ENCODE results near the gene TPGS1. TPM values are rescaled to one million over a fixed set of nuclear protein-coding genes. Genes with fewer than 3 reads are reported as not detected.

The TPGS1 gene
- total RNA-seq, 1 donor from 2014 or later, result 18.0 TPM

DNA sequence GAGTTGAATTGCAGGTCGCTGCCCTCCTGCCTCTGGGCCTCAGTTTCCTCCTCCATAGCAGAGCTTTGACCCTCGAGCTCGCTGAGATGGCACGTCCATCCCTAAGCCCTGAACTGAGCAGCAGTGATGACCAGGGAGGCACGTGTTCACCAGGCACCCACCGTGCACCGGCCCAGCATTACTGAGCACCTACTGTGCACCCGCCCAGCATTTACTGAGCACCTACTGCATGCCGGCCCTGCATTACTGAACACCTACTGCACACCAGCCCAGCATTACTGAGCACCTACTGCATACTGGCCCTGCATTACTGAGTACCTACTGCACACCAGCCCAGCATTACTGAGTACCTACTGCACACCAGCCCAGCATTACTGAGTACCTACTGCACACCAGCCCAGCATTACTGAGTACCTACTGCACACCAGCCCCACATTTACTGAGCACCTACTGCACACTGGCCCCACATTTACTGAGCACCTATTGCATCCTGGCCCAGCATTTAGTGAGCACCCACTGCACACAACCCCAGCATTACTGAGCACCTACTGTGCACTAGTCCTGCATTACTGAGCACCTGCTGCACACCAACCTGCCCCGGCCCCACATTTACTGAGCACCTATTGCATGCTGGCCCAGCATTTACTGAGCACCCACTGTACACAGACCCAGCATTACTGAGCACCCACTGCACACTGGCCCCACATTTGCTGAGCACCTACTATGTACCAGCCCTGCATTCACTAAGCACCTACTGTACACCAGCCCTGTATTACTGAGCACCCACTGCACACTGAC is 6.3 kb downstream of the TPGS1 start:
- TF ChIP-seq CTCF (IDR thresholded peaks at IDR 0.05; ENCODE audit: unreplicated experiment), result no peak
- H3K36me3 Mint-ChIP-seq (ENCODE audit: low read depth, unreplicated experiment), result peaks cover 20% of the 10 kb centered on the region
- no peak for DNase-seq (ENCODE audit: low spot score)
- peaks cover 18% of the 10 kb centered on the region for H3K4me1 Mint-ChIP-seq (ENCODE audit: unreplicated experiment)
- H3K27me3 Mint-ChIP-seq (ENCODE audit: unreplicated experiment), result peaks cover 16% of the 10 kb centered on the region
- peak overlapping the region; percentile 56 for H3K4me3 Mint-ChIP-seq (ENCODE audit: unreplicated experiment)
- no peaks in the 10 kb centered on the region for H3K9me3 Mint-ChIP-seq (ENCODE audit: unreplicated experiment)
- no peak overlapping the region for H3K27ac Mint-ChIP-seq (ENCODE audit: unreplicated experiment)

GRCh38 chr19:514166-514663 is 6.9 kb downstream of the TPGS1 start:
- peak overlapping the region; percentile 56 for H3K4me3 Mint-ChIP-seq (ENCODE audit: unreplicated experiment)
- no peaks in the 10 kb centered on the region for H3K9me3 Mint-ChIP-seq (ENCODE audit: unreplicated experiment)
- H3K27ac Mint-ChIP-seq (ENCODE audit: unreplicated experiment), result peak overlapping the region; percentile 22
- TF ChIP-seq CTCF (IDR thresholded peaks at IDR 0.05; ENCODE audit: unreplicated experiment), result no peak
- peaks cover 17% of the 10 kb centered on the region for H3K4me1 Mint-ChIP-seq (ENCODE audit: unreplicated experiment)
- peaks cover 15% of the 10 kb centered on the region for H3K36me3 Mint-ChIP-seq (ENCODE audit: low read depth, unreplicated experiment)
- no peak for DNase-seq (ENCODE audit: low spot score)
- peaks cover 12% of the 10 kb centered on the region for H3K27me3 Mint-ChIP-seq (ENCODE audit: unreplicated experiment)

GRCh38 chr19:517721-518597 is 10.7 kb downstream of the TPGS1 start:
- Mint-ChIP-seq H3K36me3 (ENCODE audit: low read depth, unreplicated experiment) (peaks cover 15% of the 10 kb centered on the region), H3K4me1 (ENCODE audit: unreplicated experiment) (peaks cover 9% of the 10 kb centered on the region), H3K27ac (ENCODE audit: unreplicated experiment) (no peak overlapping the region), H3K9me3 (ENCODE audit: unreplicated experiment) (no peaks in the 10 kb centered on the region), H3K4me3 (ENCODE audit: unreplicated experiment) (no peak overlapping the region), H3K27me3 (ENCODE audit: unreplicated experiment) (peaks cover 20% of the 10 kb centered on the region)
- no peak for DNase-seq (ENCODE audit: low spot score)
- no peak for TF ChIP-seq CTCF (IDR thresholded peaks at IDR 0.05; ENCODE audit: unreplicated experiment)

- no peak for DNase-seq (ENCODE audit: low spot score)
- no peak overlapping the region for H3K4me3 Mint-ChIP-seq (ENCODE audit: unreplicated experiment)
These were observed 11.4 kb downstream of the TPGS1 start for GRCh38 chr19:518598-519231.

More at GRCh38 chr19:518598-519231, 11.4 kb downstream of the TPGS1 start:
- H3K27ac Mint-ChIP-seq (ENCODE audit: unreplicated experiment), result no peak overlapping the region
- peaks cover 20% of the 10 kb centered on the region for H3K27me3 Mint-ChIP-seq (ENCODE audit: unreplicated experiment)
- peaks cover 10% of the 10 kb centered on the region for H3K36me3 Mint-ChIP-seq (ENCODE audit: low read depth, unreplicated experiment)
- no peaks in the 10 kb centered on the region for H3K9me3 Mint-ChIP-seq (ENCODE audit: unreplicated experiment)
- no peak for TF ChIP-seq CTCF (IDR thresholded peaks at IDR 0.05; ENCODE audit: unreplicated experiment)
- peaks cover 9% of the 10 kb centered on the region for H3K4me1 Mint-ChIP-seq (ENCODE audit: unreplicated experiment)
